ENCODE results near the gene TRAP1. TPM values are rescaled to one million over a fixed set of nuclear protein-coding genes. Genes with fewer than 3 reads are reported as not detected.
"Not testable (repeated sequence)": the region's sequence is repeated elsewhere in the genome, so short reads cannot be mapped to it uniquely, and the experiment has no call there.

TRAP1 gene
- total and polyA plus RNA-seq, 4 donors = 78.3 to 148 (median 112) TPM

- peak overlapping the region in 1 of 2 donors; percentile 72 for H3K27ac ChIP-seq (ENCODE audit: low read depth in 1 of 2, low read length in 2 of 2)
Measured at GRCh38 chr16:3610698-3611145, 106.6 kb downstream of the TRAP1 start.

GRCh38 chr16:3609895-3610697, 107.2 kb downstream of the TRAP1 start:
- no peak for DNase-seq (ENCODE audit: low spot score)
- no peaks in the 10 kb centered on the region for H3K9me3 ChIP-seq (ENCODE audit: control insufficient read depth in 4 of 4, low read length in 3 of 4)
- TF ChIP-seq GABPA (IDR thresholded peaks at IDR 0.05 in 1 of 2, conservative IDR thresholded peaks at IDR 0.05 in 1 of 2) (peak in 1 of 2 donors; percentile 23), EGR1 (IDR thresholded peaks at IDR 0.05; ENCODE audit: low read depth in 2 of 2) (no peak), REST (IDR thresholded peaks at IDR 0.05) (no peak), FOXA1 (IDR thresholded peaks at IDR 0.05) (peak; percentile 82), RXRA (IDR thresholded peaks at IDR 0.05) (peak in 1 of 2 donors; percentile 53), FOXA2 (IDR thresholded peaks at IDR 0.05) (peak; percentile 93), MAX (IDR thresholded peaks at IDR 0.05) (no peak), ATF3 (IDR thresholded peaks at IDR 0.05) (no peak), YY1 (IDR thresholded peaks at IDR 0.05) (peak; percentile 15), NR2F2 (IDR thresholded peaks at IDR 0.05) (no peak), RAD21 (IDR thresholded peaks at IDR 0.05) (no peak), ZBTB33 (IDR thresholded peaks at IDR 0.05) (no peak), HNF4A (conservative IDR thresholded peaks at IDR 0.05) (peak; percentile 33 to 51), JUND (IDR thresholded peaks at IDR 0.05) (no peak)
- H3K27me3 ChIP-seq (ENCODE audit: control insufficient read depth in 4 of 4, insufficient read depth in 4 of 4, low read length in 3 of 4) = no peaks in the 10 kb centered on the region
- H3K4me3 ChIP-seq (ENCODE audit: low read depth in 1 of 3, low read length in 3 of 3) = peak overlapping the region in 1 of 3 donors; percentile 99
- WGBS = 59% methylated on average over 14 of the region's 14 CpGs
- peak overlapping the region in 1 of 2 donors; percentile 3 for H3K27ac ChIP-seq (ENCODE audit: low read depth in 1 of 2, low read length in 2 of 2)
- peaks cover 0 to 2% (median 0%) of the 10 kb centered on the region in 4 donors for H3K36me3 ChIP-seq (ENCODE audit: control insufficient read depth in 4 of 4, insufficient read depth in 3 of 4, low read depth in 1 of 4, low read length in 3 of 4)
- H3K4me1 ChIP-seq (ENCODE audit: control insufficient read depth in 4 of 4, insufficient read depth in 4 of 4, low read length in 3 of 4) = peaks cover 3 to 39% (median 31%) of the 10 kb centered on the region in 4 donors
- H3K9ac ChIP-seq (ENCODE audit: low read depth in 1 of 2, low read length in 2 of 2) = no peak overlapping the region

More at GRCh38 chr16:3610698-3611145, 106.6 kb downstream of the TRAP1 start:
- H3K9me3 ChIP-seq (ENCODE audit: control insufficient read depth in 4 of 4, low read length in 3 of 4) = no peaks in the 10 kb centered on the region
- TF ChIP-seq FOXA1 (IDR thresholded peaks at IDR 0.05) = no peak
- H3K9ac ChIP-seq (ENCODE audit: low read depth in 1 of 2, low read length in 2 of 2) = peak overlapping the region; percentile 63 to 86
- peaks cover 0 to 2% (median 0%) of the 10 kb centered on the region in 4 donors for H3K36me3 ChIP-seq (ENCODE audit: control insufficient read depth in 4 of 4, insufficient read depth in 3 of 4, low read depth in 1 of 4, low read length in 3 of 4)
- no peak for DNase-seq (ENCODE audit: low spot score)
- 3% methylated on average over 10 of the region's 10 CpGs for WGBS
- peaks cover 3 to 39% (median 31%) of the 10 kb centered on the region in 4 donors for H3K4me1 ChIP-seq (ENCODE audit: control insufficient read depth in 4 of 4, insufficient read depth in 4 of 4, low read length in 3 of 4)
- no peaks in the 10 kb centered on the region for H3K27me3 ChIP-seq (ENCODE audit: control insufficient read depth in 4 of 4, insufficient read depth in 4 of 4, low read length in 3 of 4)
- H3K4me3 ChIP-seq (ENCODE audit: low read depth in 1 of 3, low read length in 3 of 3) = peak overlapping the region; percentile 68 to 99 (median 92)

- H3K36me3 ChIP-seq (ENCODE audit: control insufficient read depth in 4 of 4, insufficient read depth in 3 of 4, low read depth in 1 of 4, low read length in 3 of 4); H3K27ac ChIP-seq (ENCODE audit: low read depth in 1 of 2, low read length in 2 of 2); H3K4me3 ChIP-seq (ENCODE audit: low read depth in 1 of 3, low read length in 3 of 3); H3K9ac ChIP-seq (ENCODE audit: low read depth in 1 of 2, low read length in 2 of 2); H3K27me3 ChIP-seq (ENCODE audit: control insufficient read depth in 4 of 4, insufficient read depth in 4 of 4, low read length in 3 of 4); H3K9me3 ChIP-seq (ENCODE audit: control insufficient read depth in 4 of 4, low read length in 3 of 4); DNase-seq (ENCODE audit: low spot score): not testable (repeated sequence)
- peaks cover 3 to 39% (median 31%) of the 10 kb centered on the region in 4 donors for H3K4me1 ChIP-seq (ENCODE audit: control insufficient read depth in 4 of 4, insufficient read depth in 4 of 4, low read length in 3 of 4)
- 94% methylated on average over 13 of the region's 13 CpGs for WGBS
Measured at GRCh38 chr16:3608976-3609375, 108.3 kb downstream of the TRAP1 start.

Data from liver (tissue), 9 donors.